Right lobe of liver (tissue), 4 donors: ENCODE measurements around the gene S1PR2.

Source experiments
- POLR2A ChIP-seq: fragments of 450-650 bp; IDR thresholded peaks from one replicate; pipeline ENCODE4 v1.6.1; 2017; ENCODE audit warnings: antibody characterized with exemption, mild to moderate bottlenecking
- TF ChIP-seq, protein P1 (sequence below), 4 donors: fragments of 200-600 bp in 3 of 4; fragments of 450-650 bp in 1 of 4; IDR thresholded peaks; one replicate each; pipeline versions ENCODE4 v1.5.1 to v1.8.0; 2016 to 2022; ENCODE audit warnings: antibody characterized with exemption in 4 of 4, mild to moderate bottlenecking in 2 of 4
- donor health status: DM: no; HTN: no; CAD: no.
- donor health status: DM: no; HTN: no; CAD: no.
- donor health status: DM: no; HTN: yes; CAD: no.

DNA sequence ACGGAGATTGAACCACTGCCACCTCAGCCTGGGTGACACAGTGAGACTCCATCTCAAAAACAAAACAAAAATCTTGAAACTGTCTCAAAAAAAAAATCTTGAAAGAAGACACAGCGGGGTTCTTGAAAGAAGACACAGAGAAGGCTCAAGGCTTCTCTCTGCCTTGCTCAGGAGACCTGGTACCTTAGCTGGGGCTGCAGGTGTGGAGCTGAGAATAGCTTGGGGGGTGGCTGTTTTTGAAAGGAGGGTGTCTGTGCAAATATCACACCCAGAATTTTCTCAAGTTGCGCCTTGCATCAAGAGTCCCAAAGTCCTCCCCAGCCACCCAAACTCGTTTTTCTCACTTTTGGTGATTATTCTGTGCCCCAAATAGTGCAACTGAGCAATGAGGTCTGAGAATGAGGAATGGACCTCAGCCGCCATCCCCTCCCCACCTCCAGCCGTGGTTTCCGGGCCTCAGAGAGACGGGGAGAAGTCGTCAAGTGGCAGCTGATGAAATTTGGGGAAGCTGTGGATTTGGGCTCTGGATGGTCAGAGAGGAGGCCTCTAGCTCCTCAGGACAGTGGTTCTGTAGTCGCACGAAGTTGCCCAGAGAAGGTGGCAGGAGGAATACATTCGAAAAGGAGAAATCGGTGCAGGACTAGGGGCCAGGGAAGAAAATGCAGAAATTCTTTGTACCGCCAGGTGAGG lies 8.8 kb downstream of the S1PR2 start:
- TF ChIP-seq POLR2A = no peak
- TF ChIP-seq, protein P1, sequence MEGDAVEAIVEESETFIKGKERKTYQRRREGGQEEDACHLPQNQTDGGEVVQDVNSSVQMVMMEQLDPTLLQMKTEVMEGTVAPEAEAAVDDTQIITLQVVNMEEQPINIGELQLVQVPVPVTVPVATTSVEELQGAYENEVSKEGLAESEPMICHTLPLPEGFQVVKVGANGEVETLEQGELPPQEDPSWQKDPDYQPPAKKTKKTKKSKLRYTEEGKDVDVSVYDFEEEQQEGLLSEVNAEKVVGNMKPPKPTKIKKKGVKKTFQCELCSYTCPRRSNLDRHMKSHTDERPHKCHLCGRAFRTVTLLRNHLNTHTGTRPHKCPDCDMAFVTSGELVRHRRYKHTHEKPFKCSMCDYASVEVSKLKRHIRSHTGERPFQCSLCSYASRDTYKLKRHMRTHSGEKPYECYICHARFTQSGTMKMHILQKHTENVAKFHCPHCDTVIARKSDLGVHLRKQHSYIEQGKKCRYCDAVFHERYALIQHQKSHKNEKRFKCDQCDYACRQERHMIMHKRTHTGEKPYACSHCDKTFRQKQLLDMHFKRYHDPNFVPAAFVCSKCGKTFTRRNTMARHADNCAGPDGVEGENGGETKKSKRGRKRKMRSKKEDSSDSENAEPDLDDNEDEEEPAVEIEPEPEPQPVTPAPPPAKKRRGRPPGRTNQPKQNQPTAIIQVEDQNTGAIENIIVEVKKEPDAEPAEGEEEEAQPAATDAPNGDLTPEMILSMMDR (IDR thresholded peaks at IDR 0.05) = no peak
